PC-3 (cell line): Measurements from ENCODE around the gene GRIN2C. TPM values are rescaled to one million over a fixed set of nuclear protein-coding genes. Genes with fewer than 3 reads are reported as not detected.

ENCODE experiments used
- ATAC-seq: fragments of 200-7000 bp; cut with Tn5 transposase; 2 replicates; pipeline ENCODE4 v1.9.1; 2020; ENCODE audit warnings: mild to moderate bottlenecking, moderate library complexity
- BruUV-seq: library from RNA; stranded (reverse); fragments of 400-500 nt; replicated peaks from 2 replicates; lab custom pipeline; 2021; lab: Mats Ljungman, UMichigan
- CTCF ChIA-PET: fragments of 300-600 bp; sonication (Branson Sonifier 250); formaldehyde crosslinking; loops from one replicate; lab custom pipeline; 2022; ENCODE audit warnings: antibody characterized with exemption; lab: Charles Lee
- POLR2A ChIA-PET: fragments of 300-600 bp; sonication (Branson Sonifier 250); formaldehyde crosslinking; loops from one replicate; lab custom pipeline; 2022; ENCODE audit warnings: antibody characterized with exemption; ENCODE audit not compliant: unreplicated experiment; lab: Charles Lee
- DNase-seq: peaks from one replicate; pipeline ENCODE4 v3.0.0-alpha.2; 2015
- H2AFZ ChIP-seq: fragments of 300-600 bp; sonication (generic); 2 replicates; pipeline ENCODE4 v1.6.0; 2016; ENCODE audit warnings: antibody characterized with exemption, low read length
- H3F3A ChIP-seq: fragments of 300-600 bp; sonication (generic); one replicate; pipeline ENCODE4 v1.6.0; 2017; ENCODE audit warnings: antibody characterized with exemption, low read length, control low read depth, mild to moderate bottlenecking; ENCODE audit not compliant: unreplicated experiment
- H3K27ac ChIP-seq: fragments of 300-600 bp; sonication (generic); 2 replicates; pipeline ENCODE4 v1.5.1; 2016; ENCODE audit warnings: mild to moderate bottlenecking, low read length
- H3K27me3 ChIP-seq: fragments of 300-600 bp; sonication (generic); 2 replicates; pipeline ENCODE4 v1.6.1; 2016; ENCODE audit warnings: low read length, mixed read lengths
- H3K36me3 ChIP-seq: fragments of 300-600 bp; sonication (generic); 2 replicates; pipeline ENCODE4 v1.6.1; 2016; ENCODE audit warnings: low read depth, mixed run types, low read length, mixed read lengths
- H3K4me1 ChIP-seq: fragments of 300-600 bp; sonication (generic); 2 replicates; pipeline ENCODE4 v1.5.1; 2016; ENCODE audit warnings: low read length; ENCODE audit not compliant: insufficient read depth
- H3K4me2 ChIP-seq: fragments of 300-600 bp; sonication (generic); 2 replicates; pipeline ENCODE4 v1.6.0; 2016; ENCODE audit warnings: low read length
- H3K4me3 ChIP-seq: fragments of 300-600 bp; sonication (generic); 2 replicates; pipeline ENCODE4 v1.5.1; 2016; ENCODE audit warnings: mild to moderate bottlenecking, low read length, mixed read lengths
- H3K79me2 ChIP-seq: fragments of 300-600 bp; sonication (generic); 2 replicates; pipeline ENCODE4 v1.6.1; 2017; ENCODE audit warnings: low read length, mixed read lengths
- H3K9ac ChIP-seq: fragments of 300-600 bp; sonication (generic); 2 replicates; pipeline ENCODE4 v1.6.0; 2016; ENCODE audit warnings: mild to moderate bottlenecking, low read length
- H3K9me2 ChIP-seq: fragments of 300-600 bp; sonication (generic); replicated peaks from 2 replicates; pipeline ENCODE4 v1.6.1; 2016; ENCODE audit warnings: mixed run types, low read length, mixed read lengths
- H3K9me3 ChIP-seq: fragments of 300-600 bp; sonication (generic); 2 replicates; pipeline ENCODE4 v1.6.1; 2016; ENCODE audit warnings: low read length, mixed read lengths
- H4K20me1 ChIP-seq: fragments of 300-600 bp; sonication (generic); 2 replicates; pipeline ENCODE4 v1.6.1; 2016; ENCODE audit warnings: low read length, mixed read lengths
- EZH2 ChIP-seq: fragments of 300-600 bp; sonication (generic); IDR thresholded peaks from one replicate; pipeline ENCODE4 v1.6.1; 2017; ENCODE audit warnings: antibody characterized with exemption, mild to moderate bottlenecking, low read length; ENCODE audit not compliant: unreplicated experiment
- EZH2phosphoT487 ChIP-seq: fragments of 300-600 bp; sonication (generic); IDR thresholded peaks from 2 replicates; pipeline ENCODE4 v1.6.1; 2018; ENCODE audit warnings: mild to moderate bottlenecking, antibody characterized with exemption, low read length, borderline replicate concordance
- intact Hi-C: fragments of 100-400 bp; cut with micrococcal nuclease; formaldehyde crosslinking; loops from 2 replicates; pipeline ENCODE4 v1.9.0; 2023
- total RNA-seq: library from RNA; depleted of rRNA; stranded (reverse); fragments of >200 nt; gene quantifications from 2 replicates; pipeline ENCODE4 v1.2.3, GENCODE V29; 2014
- TF ChIP-seq, protein P1 (sequence below): fragments of 300-600 bp; sonication (generic); conservative IDR thresholded peaks from 2 replicates; pipeline ENCODE4 v1.5.1; 2017; ENCODE audit warnings: antibody characterized with exemption, low read depth, mild to moderate bottlenecking, low read length

Gene GRIN2C
- total RNA-seq, 1 experiment from 2014 or later: 0.04 TPM

DNA sequence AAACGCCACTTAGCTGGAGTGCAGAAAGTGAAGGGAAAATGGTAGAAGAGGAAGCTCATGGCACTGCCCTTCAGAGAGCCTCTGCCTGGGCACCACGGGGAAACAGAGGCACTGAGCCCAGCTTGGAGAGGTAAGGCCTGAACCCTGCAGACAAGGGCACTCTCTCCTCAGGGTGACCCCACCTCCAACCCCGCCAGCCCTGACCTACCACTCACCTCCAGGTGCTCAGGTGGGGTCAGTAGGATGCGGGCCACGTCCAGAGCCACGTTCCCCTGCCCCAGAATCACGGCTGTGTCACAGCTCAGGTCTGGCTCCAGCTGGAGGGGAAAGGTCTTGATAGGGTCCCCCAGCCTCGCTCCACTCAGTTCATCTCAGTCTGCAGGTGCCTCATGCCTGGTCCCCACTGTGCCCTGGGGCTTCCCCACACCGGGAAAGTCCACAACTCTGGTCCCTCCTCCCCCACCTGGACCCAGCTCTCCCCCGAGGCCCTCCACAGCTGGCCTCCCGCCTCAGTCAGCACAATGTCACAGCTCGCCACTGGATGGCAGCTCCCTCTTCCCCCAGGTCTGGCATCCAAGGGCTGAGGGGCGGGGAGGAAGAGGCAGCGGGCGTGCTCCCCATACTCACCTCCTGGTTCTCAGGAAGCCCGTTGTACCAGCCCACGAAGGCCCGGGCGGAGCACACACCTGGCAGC is 6.0 kb upstream of the GRIN2C start:
- H3F3A ChIP-seq: no peaks in the 10 kb centered on the region
- no peaks in the 10 kb centered on the region for H3K36me3 ChIP-seq
- CTCF ChIA-PET: interaction anchor here (0.6 to 0.9 kb wide), 2 partner anchors 18 to 336 kb away, joined by 3 read pairs; no protein-coding TSS in a partner anchor
- H3K4me2 ChIP-seq: no peak overlapping the region
- H3K9me2 ChIP-seq: no peaks in the 10 kb centered on the region
- no peak overlapping the region for H3K9ac ChIP-seq
- H4K20me1 ChIP-seq: no peaks in the 10 kb centered on the region
- no peaks in the 10 kb centered on the region for H3K4me1 ChIP-seq
- no peaks in the 10 kb centered on the region for H3K79me2 ChIP-seq
- H3K27ac ChIP-seq: no peak overlapping the region
- BruUV-seq: no TSS peak
- no peak for DNase-seq
- TF ChIP-seq EZH2 (no peak), EZH2phosphoT487 (no peak)
- TF ChIP-seq, protein P1, sequence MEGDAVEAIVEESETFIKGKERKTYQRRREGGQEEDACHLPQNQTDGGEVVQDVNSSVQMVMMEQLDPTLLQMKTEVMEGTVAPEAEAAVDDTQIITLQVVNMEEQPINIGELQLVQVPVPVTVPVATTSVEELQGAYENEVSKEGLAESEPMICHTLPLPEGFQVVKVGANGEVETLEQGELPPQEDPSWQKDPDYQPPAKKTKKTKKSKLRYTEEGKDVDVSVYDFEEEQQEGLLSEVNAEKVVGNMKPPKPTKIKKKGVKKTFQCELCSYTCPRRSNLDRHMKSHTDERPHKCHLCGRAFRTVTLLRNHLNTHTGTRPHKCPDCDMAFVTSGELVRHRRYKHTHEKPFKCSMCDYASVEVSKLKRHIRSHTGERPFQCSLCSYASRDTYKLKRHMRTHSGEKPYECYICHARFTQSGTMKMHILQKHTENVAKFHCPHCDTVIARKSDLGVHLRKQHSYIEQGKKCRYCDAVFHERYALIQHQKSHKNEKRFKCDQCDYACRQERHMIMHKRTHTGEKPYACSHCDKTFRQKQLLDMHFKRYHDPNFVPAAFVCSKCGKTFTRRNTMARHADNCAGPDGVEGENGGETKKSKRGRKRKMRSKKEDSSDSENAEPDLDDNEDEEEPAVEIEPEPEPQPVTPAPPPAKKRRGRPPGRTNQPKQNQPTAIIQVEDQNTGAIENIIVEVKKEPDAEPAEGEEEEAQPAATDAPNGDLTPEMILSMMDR: no peak
- ATAC-seq: peak; percentile 12; the same call in 1 of the 2 replicates
- H3K4me3 ChIP-seq: no peak overlapping the region
- H3K9me3 ChIP-seq: no peaks in the 10 kb centered on the region
- intact Hi-C loops: loop anchor here (1.0 to 5.0 kb wide), 3 partner anchors 74 to 208 kb away; no protein-coding TSS in a partner anchor
- no peak overlapping the region for H2AFZ ChIP-seq
- H3K27me3 ChIP-seq: peaks cover 16% of the 10 kb centered on the region
- POLR2A ChIA-PET: interaction anchor here (0.5 kb wide), 1 partner anchor 11 kb away, joined by 11 read pairs; no protein-coding TSS in a partner anchor

DNA sequence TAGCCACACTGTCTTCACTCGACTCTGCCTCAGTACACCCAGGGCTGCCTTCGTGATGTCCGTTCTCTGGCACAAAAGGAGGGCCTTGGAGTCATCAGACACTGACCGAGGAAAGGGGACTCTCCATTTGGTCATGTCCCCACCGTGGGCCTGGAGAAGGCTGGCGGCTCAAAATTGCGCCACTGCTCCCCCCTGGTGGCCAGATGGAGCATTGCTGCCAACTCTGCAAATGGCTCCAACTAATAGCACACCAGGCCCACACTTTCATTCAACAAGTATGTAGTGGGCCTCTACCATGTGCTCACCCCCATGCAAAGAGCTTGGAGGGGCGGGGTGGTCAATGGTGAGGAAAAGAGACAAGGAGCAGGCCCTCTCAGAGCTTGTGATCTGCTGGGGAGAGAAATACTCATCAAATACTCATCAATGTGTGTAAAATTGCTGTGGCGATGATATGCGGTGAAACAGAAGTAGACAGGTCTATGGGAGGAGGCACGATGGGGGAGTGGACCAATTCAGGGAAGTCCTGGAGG is 5.2 kb upstream of the GRIN2C start:
- POLR2A ChIA-PET: no interaction called here

More for the DNA sequence above, 5.2 kb upstream of the GRIN2C start:
- DNase-seq (peak; percentile 82), ATAC-seq (peak; percentile 65)
- Histone ChIP-seq H3K79me2 (no peaks in the 10 kb centered on the region), H4K20me1 (no peaks in the 10 kb centered on the region), H3F3A (no peaks in the 10 kb centered on the region), H3K9me2 (no peaks in the 10 kb centered on the region), H3K4me2 (no peak overlapping the region), H3K27ac (no peak overlapping the region), H2AFZ (no peak overlapping the region), H3K4me3 (no peak overlapping the region), H3K27me3 (peaks cover 23% of the 10 kb centered on the region), H3K9me3 (no peaks in the 10 kb centered on the region), H3K4me1 (no peaks in the 10 kb centered on the region), H3K9ac (no peak overlapping the region), H3K36me3 (no peaks in the 10 kb centered on the region)
- intact Hi-C loops: loop anchor here (1.0 to 5.0 kb wide), 3 partner anchors 74 to 208 kb away; no protein-coding TSS in a partner anchor
- TF ChIP-seq, protein P1: peak; percentile 98
- no peak for TF ChIP-seq EZH2
- no TSS peak for BruUV-seq
- CTCF ChIA-PET: interaction anchor here (1.0 kb wide), 1 partner anchor 8 kb away, joined by 3 read pairs; the partner anchor contains the start of gene FDXR
